Inferior parietal cortex (tissue), 1 donor: ENCODE measurements around the gene CTDSP2.
A peak's percentile ranks its signal among the peaks of the same experiment; 100 is the strongest.
"Not testable (repeated sequence)": the region's sequence is repeated elsewhere in the genome, so short reads cannot be mapped to it uniquely, and the experiment has no call there.

ENCODE experiments used
- DNase-seq: peaks from one replicate; pipeline ENCODE4 v3.0.0-alpha.2; 2016; ENCODE audit errors: extremely low spot score

The CTDSP2 gene

DNA sequence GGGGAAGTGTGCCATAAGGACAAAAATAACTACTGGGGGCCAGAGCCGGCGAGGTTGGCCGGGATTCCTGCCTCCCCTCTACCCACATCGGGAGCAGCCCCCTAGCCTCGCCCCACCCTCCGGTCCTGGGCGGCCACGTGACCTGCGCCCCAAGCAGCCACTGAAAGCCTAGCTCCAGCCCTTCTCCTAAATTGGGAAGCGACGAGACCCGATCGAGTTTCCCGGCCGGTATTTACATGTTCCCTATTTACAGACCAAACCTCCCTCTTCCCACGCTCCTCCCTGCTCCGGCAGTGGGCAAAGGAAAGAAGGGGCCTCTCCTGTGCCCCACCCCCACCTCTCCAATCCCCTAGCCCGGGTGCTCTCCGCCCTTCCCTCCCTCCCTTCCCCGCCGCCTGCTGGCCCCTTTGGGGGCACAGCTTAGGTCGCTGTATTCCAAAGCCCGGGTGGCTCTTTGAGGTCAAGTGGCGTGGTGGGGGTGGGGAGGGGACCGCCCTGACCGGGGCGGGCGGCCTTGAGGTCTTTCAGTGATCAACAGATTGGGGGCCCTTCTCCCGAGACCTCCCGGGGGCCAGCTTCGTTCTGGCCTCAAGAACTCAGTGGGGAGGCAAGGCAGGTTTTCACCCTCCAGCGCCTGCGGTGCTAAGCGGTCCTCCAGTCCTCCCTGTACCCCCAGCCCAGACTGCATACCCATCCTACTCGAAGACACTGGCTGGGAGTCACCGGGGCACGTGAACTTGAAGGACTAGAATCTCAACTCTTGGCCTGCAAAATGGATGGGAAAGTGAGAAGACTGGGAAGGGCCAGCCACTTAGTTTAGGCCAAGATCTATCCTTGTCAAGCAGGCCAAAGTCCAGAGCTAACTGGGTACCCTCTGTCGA lies 6.3 kb upstream of the CTDSP2 start:
- DNase-seq, result no peak

DNA sequence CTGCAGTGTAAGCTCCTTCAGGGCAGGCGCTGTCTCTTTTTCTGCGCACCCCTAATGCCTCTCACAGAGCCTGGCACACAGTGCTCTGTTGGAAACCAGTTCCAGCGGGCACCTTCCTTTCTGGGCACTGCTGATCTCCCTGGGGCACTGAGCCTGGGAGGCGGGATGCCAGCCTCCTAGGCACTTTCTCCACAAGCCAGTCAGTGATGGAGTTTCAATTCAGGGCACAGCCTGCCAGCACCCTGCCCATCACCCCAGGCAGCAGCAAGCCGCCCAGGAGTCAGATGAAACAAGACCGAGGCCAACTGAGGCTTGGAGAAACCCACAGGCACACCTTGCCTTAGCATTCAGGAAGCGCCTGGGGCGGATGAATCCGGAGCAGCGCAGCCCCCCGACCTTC lies 5.7 kb upstream of the CTDSP2 start:
- no peak for DNase-seq

DNA sequence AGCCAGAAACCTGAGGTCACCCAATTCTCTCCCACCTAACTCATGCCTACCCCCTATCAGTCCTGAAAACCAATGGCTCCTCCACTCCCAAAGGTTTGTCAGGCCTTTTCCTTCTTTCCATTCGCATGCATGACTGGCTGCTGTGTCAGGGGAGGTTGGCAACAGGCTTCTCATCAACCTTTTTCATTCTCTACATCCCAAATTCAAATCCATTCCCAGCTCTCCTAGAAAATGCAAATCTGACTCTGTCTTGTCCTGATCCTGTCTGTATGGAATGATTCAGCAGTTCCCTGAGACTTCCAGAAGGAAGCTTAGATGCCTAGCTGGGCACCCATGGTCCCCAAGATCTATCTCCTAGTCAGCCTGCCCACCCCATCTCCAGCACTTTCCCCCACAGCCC lies 5.0 kb upstream of the CTDSP2 start:
- no peak for DNase-seq

- DNase-seq, result no peak
Measured at GRCh38 chr12:57850854-57851430, 4.4 kb upstream of the CTDSP2 start.

- DNase-seq, result not testable (repeated sequence)
Measured at GRCh38 chr12:57849447-57849846, 2.9 kb upstream of the CTDSP2 start.

GRCh38 chr12:57849035-57849434 lies 2.5 kb upstream of the CTDSP2 start:
- DNase-seq, result no peak

- DNase-seq, result no peak
Measured at GRCh38 chr12:57848208-57848607, 1.7 kb upstream of the CTDSP2 start.

DNA sequence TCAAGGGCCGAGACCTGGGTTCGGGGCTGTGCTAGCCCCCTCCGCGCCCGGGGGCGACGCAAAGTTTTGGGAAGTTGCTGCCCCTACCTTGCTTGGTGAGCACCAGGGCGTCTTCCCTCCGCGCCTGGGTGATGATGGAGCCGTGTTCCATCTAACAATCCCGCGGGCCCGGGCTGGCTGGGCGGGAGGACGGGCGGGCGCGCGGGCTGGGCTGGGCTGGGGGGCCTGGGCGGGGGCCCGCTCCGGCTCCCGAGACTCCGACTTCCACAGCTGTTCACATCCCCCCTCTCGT lies 298 bp downstream of the CTDSP2 start:
- no peak for DNase-seq

GRCh38 chr12:57845478-57846284 lies 848 bp downstream of the CTDSP2 start:
- peak; percentile 76 for DNase-seq

GRCh38 chr12:57844709-57845477 lies 1.6 kb downstream of the CTDSP2 start:
- no peak for DNase-seq

DNA sequence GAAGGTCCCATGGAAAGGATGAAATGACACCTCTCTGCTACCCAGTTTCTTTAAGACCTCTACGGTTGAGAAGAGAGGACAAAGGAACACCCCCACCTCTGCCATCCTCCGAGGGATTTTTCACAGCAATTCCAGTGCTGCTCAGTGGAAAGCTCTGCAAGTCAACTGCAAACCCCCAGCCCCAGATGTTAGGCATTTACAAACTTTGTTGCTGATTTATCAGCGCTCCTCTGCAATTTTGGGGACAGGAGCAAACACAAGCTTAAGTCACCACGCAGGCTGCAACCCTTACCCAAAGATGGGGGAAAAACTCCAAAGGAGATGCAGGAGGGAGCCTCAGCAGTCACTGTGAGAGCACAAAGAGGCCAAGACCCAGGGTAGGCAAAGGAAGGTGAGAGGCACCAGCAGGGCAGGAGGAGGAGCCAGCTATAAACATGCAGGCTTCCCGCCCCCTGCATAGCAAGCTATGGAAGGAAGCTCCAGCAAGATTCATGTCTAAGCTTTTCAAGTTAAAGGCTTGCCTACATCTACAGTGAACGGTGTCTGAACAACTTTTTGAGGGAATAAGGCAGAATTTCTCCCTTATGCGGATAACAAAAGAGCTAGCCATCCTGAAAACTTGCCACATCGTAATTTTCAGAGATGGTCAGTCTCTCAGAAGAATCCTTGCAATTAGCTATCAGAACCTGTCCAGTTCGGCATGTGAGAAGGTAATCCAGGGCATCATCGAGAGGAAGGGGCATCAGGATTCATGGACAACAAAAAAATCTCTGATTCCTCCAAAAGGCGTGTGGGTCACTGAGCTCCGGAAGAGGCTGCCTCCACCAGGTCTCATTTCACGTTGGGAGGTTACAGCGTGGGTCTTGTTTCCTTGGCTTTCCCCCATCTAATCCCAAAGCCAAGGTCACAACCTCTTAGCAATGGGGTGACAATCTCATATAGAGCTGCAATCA lies 3.9 kb downstream of the CTDSP2 start:
- DNase-seq, result no peak

- no peak for DNase-seq
Measured at GRCh38 chr12:57841445-57841844, 5.1 kb downstream of the CTDSP2 start.

DNA sequence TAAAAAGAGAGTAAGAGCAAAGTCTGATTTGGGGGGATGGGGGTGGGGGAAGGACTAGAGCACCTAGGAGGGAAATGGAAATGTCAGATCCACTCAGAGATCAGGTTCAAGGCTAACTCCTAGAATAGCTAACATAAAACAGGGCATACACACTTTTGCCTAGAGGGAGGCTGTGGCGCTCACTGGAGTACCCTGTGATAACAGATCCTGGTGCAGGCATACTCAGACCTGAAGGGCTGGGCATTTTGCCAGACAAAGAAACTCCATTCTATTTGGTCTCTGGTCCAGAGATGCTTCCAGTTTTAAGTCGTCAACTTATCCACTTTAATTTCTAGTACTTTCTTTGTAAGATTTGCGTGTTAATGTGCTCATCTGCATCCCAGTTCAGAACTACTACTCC lies 5.8 kb downstream of the CTDSP2 start:
- no peak for DNase-seq

DNA sequence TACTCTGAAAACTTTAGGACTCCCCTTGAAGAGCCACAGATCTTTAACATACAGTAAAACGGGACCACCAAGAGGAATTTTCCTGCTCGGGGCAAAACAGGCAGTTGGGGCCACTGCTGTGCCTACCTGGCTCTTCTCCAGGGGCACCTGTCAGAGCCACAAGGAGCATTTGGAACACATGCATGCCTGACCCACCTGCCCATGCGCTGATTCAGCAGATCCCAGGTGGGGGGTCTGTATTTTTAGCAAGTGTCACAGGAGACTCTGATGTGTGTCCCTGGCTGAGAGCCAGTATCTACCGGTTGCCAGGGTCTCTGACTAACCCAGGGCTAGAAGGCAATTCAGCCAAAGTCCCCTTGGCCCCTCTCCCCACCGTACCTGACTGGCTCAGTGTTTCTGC lies 6.5 kb downstream of the CTDSP2 start:
- DNase-seq, result no peak

DNA sequence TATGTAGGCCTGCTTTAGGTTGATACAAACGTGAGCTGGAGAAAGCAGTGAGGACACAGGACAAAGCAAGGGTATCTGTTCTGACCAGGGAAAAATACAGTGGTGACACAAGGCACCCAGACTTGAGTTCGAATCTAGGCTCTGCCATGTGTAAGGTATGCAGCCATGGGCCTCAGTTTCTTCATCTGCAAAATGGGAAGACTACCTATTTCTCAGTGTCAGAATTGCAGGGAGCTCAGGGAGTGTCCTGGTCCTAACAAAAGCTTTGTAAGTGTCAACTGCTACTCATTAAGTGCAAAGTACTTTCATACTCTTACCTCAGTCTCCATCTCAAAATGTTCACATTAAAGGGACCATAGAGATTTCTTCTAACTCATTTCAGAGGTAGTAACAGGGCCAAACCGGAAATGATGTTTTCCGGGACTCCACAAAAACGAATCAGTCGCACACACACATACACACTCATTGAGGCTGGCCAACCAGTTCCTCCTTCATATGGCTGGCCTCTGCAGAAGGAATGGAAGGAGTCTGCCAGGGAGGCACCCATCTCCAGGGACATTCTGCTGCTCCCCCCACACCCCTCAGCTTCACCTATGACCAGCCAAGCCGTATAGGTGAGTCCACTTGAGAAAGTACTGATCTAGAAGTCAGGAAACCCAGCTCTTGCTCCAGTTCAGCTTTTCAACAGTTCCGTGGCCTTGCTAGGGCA lies 7.8 kb downstream of the CTDSP2 start:
- no peak for DNase-seq

DNA sequence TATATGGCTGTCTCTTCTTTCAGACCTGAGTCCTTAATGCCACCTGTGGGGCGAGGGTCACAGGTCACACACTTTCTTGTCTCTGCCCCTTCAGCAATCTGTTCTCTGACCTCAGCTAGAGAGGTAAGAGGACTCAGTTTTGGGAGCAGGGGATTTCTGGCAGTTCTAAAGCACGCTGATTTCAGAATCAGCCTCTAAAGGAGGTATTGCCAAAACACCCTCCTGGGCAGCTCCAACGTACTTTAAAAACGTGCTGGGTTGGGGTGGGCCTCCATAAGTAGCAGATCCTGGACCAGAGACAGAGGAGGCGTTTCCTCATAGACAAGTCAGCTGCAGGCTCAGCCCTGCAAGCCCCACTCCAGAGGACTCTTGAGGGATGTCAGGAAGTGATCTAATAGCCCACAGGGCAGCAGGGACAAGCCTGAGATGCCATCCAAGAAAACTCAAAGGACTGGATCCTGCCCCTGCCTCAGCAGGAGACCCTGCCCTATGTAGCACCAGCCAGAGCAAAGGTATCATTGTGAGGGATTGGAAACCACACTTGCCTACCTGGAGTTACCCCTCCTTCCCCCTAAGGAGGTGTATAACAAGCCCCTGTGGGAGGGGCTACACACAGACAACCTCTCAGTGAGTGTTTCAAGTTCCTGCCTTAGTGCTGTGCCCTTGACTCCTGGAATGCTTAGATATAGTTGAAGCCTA lies 8.5 kb downstream of the CTDSP2 start:
- DNase-seq, result no peak

- DNase-seq, result no peak
Measured at GRCh38 chr12:57836442-57837375, 9.8 kb downstream of the CTDSP2 start.
